SH-SY5Y (cell line): Measurements from ENCODE around the gene PDP2.

Experiments used
- GATA2 ChIP-seq: IDR thresholded peaks from 2 replicates; pipeline ENCODE4 v1.6.1; 2011; ENCODE audit warnings: mild to moderate bottlenecking, low read depth, low read length
- GATA3 ChIP-seq: IDR thresholded peaks from 2 replicates; pipeline ENCODE4 v1.6.1; 2011; ENCODE audit warnings: low read depth, mild to moderate bottlenecking, low read length, moderate library complexity

- TF ChIP-seq GATA3 (no peak), GATA2 (no peak)
Measured at GRCh38 chr16:66904428-66904845, 24.1 kb downstream of the PDP2 start.
